ENCODE data around the gene LYRM7.

DNA sequence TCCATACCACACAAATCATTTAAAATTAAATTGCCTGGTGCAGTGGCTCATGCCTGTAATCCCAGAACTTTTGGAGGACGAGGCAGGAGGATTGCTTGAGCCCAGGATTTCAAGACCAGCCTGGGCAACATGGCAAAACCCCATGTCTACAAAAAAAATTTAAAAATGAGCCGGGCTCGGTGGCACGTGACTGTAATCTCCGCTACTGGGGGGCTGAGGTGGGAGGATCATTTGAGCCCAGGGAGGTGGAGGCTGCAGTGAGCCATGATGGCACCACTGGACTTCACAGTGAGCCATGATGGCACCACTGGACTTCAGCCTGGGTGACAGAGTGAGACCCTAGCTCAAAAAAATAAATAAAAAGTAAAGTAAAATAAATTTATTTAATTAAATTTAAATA lies 40.9 kb downstream of the LYRM7 start:
- TF ChIP-seq, protein P1, sequence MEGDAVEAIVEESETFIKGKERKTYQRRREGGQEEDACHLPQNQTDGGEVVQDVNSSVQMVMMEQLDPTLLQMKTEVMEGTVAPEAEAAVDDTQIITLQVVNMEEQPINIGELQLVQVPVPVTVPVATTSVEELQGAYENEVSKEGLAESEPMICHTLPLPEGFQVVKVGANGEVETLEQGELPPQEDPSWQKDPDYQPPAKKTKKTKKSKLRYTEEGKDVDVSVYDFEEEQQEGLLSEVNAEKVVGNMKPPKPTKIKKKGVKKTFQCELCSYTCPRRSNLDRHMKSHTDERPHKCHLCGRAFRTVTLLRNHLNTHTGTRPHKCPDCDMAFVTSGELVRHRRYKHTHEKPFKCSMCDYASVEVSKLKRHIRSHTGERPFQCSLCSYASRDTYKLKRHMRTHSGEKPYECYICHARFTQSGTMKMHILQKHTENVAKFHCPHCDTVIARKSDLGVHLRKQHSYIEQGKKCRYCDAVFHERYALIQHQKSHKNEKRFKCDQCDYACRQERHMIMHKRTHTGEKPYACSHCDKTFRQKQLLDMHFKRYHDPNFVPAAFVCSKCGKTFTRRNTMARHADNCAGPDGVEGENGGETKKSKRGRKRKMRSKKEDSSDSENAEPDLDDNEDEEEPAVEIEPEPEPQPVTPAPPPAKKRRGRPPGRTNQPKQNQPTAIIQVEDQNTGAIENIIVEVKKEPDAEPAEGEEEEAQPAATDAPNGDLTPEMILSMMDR (IDR thresholded peaks at IDR 0.05 in 2 of 3, conservative IDR thresholded peaks at IDR 0.05 in 1 of 3; ENCODE audit: control insufficient read depth in 2 of 3, extremely low read depth in 1 of 3, insufficient read depth in 1 of 3, low read depth in 3 of 3, low read length in 3 of 3): no peak
- TF ChIP-seq ZNF622 (IDR thresholded peaks at IDR 0.05) (no peak), POLR2A (IDR thresholded peaks at IDR 0.05; ENCODE audit: low read depth, low read length) (no peak), ZNF24 (IDR thresholded peaks at IDR 0.05) (no peak), KAT2A (conservative IDR thresholded peaks at IDR 0.05; ENCODE audit: control insufficient read depth, low read depth, low read length) (no peak), FOXM1 (IDR thresholded peaks at IDR 0.05; ENCODE audit: low read depth, low read length) (no peak), EZH2 (IDR thresholded peaks at IDR 0.05; ENCODE audit: borderline replicate concordance, control insufficient read depth, low read depth, low read length) (no peak), MXI1 (IDR thresholded peaks at IDR 0.05; ENCODE audit: low read depth, low read length) (no peak)
- TF ChIP-seq, protein P2, sequence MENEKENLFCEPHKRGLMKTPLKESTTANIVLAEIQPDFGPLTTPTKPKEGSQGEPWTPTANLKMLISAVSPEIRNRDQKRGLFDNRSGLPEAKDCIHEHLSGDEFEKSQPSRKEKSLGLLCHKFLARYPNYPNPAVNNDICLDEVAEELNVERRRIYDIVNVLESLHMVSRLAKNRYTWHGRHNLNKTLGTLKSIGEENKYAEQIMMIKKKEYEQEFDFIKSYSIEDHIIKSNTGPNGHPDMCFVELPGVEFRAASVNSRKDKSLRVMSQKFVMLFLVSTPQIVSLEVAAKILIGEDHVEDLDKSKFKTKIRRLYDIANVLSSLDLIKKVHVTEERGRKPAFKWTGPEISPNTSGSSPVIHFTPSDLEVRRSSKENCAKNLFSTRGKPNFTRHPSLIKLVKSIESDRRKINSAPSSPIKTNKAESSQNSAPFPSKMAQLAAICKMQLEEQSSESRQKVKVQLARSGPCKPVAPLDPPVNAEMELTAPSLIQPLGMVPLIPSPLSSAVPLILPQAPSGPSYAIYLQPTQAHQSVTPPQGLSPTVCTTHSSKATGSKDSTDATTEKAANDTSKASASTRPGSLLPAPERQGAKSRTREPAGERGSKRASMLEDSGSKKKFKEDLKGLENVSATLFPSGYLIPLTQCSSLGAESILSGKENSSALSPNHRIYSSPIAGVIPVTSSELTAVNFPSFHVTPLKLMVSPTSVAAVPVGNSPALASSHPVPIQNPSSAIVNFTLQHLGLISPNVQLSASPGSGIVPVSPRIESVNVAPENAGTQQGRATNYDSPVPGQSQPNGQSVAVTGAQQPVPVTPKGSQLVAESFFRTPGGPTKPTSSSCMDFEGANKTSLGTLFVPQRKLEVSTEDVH (IDR thresholded peaks at IDR 0.05; ENCODE audit: low read depth, partially characterized antibody): no peak
- TF ChIP-seq, protein P3, sequence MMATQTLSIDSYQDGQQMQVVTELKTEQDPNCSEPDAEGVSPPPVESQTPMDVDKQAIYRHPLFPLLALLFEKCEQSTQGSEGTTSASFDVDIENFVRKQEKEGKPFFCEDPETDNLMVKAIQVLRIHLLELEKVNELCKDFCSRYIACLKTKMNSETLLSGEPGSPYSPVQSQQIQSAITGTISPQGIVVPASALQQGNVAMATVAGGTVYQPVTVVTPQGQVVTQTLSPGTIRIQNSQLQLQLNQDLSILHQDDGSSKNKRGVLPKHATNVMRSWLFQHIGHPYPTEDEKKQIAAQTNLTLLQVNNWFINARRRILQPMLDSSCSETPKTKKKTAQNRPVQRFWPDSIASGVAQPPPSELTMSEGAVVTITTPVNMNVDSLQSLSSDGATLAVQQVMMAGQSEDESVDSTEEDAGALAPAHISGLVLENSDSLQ (IDR thresholded peaks at IDR 0.05): no peak
- TF ChIP-seq, protein P4, sequence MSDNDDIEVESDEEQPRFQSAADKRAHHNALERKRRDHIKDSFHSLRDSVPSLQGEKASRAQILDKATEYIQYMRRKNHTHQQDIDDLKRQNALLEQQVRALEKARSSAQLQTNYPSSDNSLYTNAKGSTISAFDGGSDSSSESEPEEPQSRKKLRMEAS (IDR thresholded peaks at IDR 0.05; ENCODE audit: low read depth, low read length): no peak
